H1 (cell line): ENCODE measurements around the gene CDH6.

Source experiments
- CTCF ChIP-seq, 3 experiments: IDR thresholded peaks; 1 replicate in 2 of 3; 2 replicates in 1 of 3; pipeline versions ENCODE4 v1.5.1 to v1.6.1; 2011; ENCODE audit warnings: low read length in 3 of 3, mild to moderate bottlenecking in 3 of 3, inconsistent platforms in 2 of 3, low read depth in 1 of 3, moderate library complexity in 1 of 3; ENCODE audit not compliant: insufficient read depth in 1 of 3; ENCODE audit errors: control extremely low read depth in 1 of 3
- TF ChIP-seq, protein P1 (sequence below): IDR thresholded peaks from 2 replicates; pipeline ENCODE4 v1.6.1; 2012; ENCODE audit warnings: low read length, inconsistent platforms

DNA sequence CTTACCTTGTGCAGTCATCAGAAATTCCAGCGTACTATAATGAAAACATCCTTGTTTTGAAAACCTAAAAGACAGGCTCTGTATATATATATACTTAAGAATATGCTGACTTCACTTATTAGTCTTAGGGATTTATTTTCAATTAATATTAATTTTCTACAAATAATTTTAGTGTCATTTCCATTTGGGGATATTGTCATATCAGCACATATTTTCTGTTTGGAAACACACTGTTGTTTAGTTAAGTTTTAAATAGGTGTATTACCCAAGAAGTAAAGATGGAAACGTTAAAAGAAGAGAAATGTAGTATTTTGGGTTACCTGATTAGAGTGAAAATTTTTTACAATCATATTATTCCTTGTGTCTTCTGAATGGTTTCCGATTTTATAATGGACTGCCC, 131.4 kb downstream of the CDH6 start:
- TF ChIP-seq, protein P1, sequence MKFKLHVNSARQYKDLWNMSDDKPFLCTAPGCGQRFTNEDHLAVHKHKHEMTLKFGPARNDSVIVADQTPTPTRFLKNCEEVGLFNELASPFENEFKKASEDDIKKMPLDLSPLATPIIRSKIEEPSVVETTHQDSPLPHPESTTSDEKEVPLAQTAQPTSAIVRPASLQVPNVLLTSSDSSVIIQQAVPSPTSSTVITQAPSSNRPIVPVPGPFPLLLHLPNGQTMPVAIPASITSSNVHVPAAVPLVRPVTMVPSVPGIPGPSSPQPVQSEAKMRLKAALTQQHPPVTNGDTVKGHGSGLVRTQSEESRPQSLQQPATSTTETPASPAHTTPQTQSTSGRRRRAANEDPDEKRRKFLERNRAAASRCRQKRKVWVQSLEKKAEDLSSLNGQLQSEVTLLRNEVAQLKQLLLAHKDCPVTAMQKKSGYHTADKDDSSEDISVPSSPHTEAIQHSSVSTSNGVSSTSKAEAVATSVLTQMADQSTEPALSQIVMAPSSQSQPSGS = no peak
- no peak for TF ChIP-seq CTCF (IDR thresholded peaks at IDR 0.05; ENCODE audit: control extremely low read depth in 1 of 3, insufficient read depth in 1 of 3, low read depth in 1 of 3, low read length in 3 of 3)
